ENCODE measurements around the gene CMTM1. TPM values are rescaled to one million over a fixed set of nuclear protein-coding genes. Genes with fewer than 3 reads are reported as not detected.
"Not testable (repeated sequence)": the region's sequence is repeated elsewhere in the genome, so short reads cannot be mapped to it uniquely, and the experiment has no call there.

CMTM1 gene
- total RNA-seq, 1 donor from 2014 or later = 8.1 TPM

GRCh38 chr16:66560107-66560506 is 6.1 kb upstream of the CMTM1 start:
- DNase-seq (no peak), ATAC-seq (no peak)
- Histone ChIP-seq H3K4me1 (peaks cover 20% of the 10 kb centered on the region), H3K36me3 (peaks cover 60% of the 10 kb centered on the region), H3K27ac (no peak overlapping the region), H3K9me3 (no peaks in the 10 kb centered on the region), H3K27me3 (ENCODE audit: low read depth) (no peaks in the 10 kb centered on the region), H3K4me3 (no peak overlapping the region)
- intact Hi-C loops (cut with DNase I) = no loop called here
- TF ChIP-seq, protein P1, sequence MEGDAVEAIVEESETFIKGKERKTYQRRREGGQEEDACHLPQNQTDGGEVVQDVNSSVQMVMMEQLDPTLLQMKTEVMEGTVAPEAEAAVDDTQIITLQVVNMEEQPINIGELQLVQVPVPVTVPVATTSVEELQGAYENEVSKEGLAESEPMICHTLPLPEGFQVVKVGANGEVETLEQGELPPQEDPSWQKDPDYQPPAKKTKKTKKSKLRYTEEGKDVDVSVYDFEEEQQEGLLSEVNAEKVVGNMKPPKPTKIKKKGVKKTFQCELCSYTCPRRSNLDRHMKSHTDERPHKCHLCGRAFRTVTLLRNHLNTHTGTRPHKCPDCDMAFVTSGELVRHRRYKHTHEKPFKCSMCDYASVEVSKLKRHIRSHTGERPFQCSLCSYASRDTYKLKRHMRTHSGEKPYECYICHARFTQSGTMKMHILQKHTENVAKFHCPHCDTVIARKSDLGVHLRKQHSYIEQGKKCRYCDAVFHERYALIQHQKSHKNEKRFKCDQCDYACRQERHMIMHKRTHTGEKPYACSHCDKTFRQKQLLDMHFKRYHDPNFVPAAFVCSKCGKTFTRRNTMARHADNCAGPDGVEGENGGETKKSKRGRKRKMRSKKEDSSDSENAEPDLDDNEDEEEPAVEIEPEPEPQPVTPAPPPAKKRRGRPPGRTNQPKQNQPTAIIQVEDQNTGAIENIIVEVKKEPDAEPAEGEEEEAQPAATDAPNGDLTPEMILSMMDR (IDR thresholded peaks at IDR 0.05) = no peak

- intact Hi-C loops (cut with DNase I) = no loop called here
- TF ChIP-seq, protein P1 (IDR thresholded peaks at IDR 0.05) = no peak
- DNase-seq = no peak
Measured at GRCh38 chr16:66561381-66562080, 4.7 kb upstream of the CMTM1 start.

GRCh38 chr16:66562409-66562808 is 3.8 kb upstream of the CMTM1 start:
- H3K36me3 ChIP-seq = peaks cover 75% of the 10 kb centered on the region

More at GRCh38 chr16:66561381-66562080, 4.7 kb upstream of the CMTM1 start:
- Histone ChIP-seq H3K9me3 (no peaks in the 10 kb centered on the region), H3K4me1 (peaks cover 10% of the 10 kb centered on the region), H3K36me3 (peaks cover 74% of the 10 kb centered on the region), H3K27ac (no peak overlapping the region), H3K4me3 (no peak overlapping the region), H3K27me3 (ENCODE audit: low read depth) (no peaks in the 10 kb centered on the region)
- no peak for ATAC-seq

DNA sequence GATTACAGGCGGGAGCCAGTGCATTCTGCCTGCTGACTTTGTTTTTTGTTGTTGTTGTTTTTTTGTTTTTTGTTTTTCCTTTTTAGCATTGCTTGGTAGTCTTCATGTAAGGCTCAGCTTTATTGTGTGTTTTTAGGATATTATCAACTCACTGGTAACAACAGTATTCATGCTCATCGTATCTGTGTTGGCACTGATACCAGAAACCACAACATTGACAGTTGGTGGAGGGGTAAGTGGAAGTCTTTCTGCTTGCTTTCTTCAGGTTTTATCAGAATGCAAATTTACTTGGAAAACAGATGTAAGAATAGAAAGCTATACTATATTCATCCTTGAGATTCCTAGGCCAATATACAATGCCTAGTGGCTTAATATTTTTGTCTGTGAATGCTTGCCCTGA is 3.3 kb upstream of the CMTM1 start:
- no peak overlapping the region for H3K4me3 ChIP-seq
- intact Hi-C loops (cut with DNase I) = no loop called here
- peaks cover 69% of the 10 kb centered on the region for H3K36me3 ChIP-seq
- no peak for ATAC-seq
- TF ChIP-seq, protein P1 (IDR thresholded peaks at IDR 0.05) = no peak
- H3K4me1 ChIP-seq = peaks cover 6% of the 10 kb centered on the region
- DNase-seq = no peak
- H3K9me3 ChIP-seq = no peaks in the 10 kb centered on the region
- H3K27me3 ChIP-seq (ENCODE audit: low read depth) = no peaks in the 10 kb centered on the region
- H3K27ac ChIP-seq = no peak overlapping the region

More at GRCh38 chr16:66562409-66562808, 3.8 kb upstream of the CMTM1 start:
- Histone ChIP-seq H3K4me3 (no peak overlapping the region), H3K27me3 (ENCODE audit: low read depth) (no peaks in the 10 kb centered on the region), H3K9me3 (no peaks in the 10 kb centered on the region), H3K27ac (no peak overlapping the region), H3K4me1 (peaks cover 6% of the 10 kb centered on the region)
- intact Hi-C loops (cut with DNase I) = no loop called here
- TF ChIP-seq, protein P1 (IDR thresholded peaks at IDR 0.05) = no peak
- DNase-seq = no peak
- ATAC-seq = no peak

DNA sequence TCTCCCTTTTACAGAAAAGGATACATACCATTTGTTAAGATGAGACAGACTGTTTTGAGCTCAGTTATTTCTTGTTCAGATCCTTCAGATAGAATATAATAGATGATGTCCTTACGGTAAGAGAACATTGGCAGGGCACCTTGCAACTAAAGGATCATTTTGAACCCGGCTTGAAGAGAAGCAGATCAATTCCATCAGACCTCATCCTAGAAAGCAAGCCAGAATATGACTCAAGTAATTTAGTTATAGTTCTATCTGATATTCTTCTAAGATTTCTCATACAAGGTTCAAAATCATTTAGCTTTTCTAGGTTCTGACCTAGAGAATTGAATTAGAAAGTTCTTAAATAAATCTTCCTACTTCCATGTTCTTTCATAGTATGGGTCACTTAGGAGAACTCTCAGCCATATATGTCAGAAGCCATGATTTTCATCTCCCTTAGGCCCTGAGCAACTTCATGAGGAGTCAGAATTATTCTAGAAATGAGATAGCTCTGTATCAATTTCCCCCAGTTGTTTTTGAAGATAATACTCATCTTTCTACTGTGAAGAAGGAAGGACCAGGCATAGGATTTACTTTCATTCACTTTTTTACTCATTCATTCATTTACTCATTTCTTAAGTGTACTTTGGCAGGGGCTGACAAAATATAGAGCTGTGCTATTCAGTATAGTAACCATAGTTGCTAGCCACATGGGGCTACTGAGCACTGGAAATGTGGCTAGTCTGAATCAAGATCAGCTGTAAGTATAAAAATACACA is 2.5 kb upstream of the CMTM1 start:
- TF ChIP-seq, protein P1 (IDR thresholded peaks at IDR 0.05) = no peak
- Histone ChIP-seq H3K27ac (no peak overlapping the region), H3K27me3 (ENCODE audit: low read depth) (no peaks in the 10 kb centered on the region), H3K4me1 (peaks cover 6% of the 10 kb centered on the region), H3K9me3 (no peaks in the 10 kb centered on the region), H3K4me3 (no peak overlapping the region), H3K36me3 (peaks cover 61% of the 10 kb centered on the region)
- ATAC-seq = no peak
- DNase-seq = no peak
- intact Hi-C loops (cut with DNase I) = no loop called here

GRCh38 chr16:66567270-66567669 is 1.0 kb downstream of the CMTM1 start:
- intact Hi-C loops (cut with DNase I); H3K27me3 ChIP-seq (ENCODE audit: low read depth); ATAC-seq; H3K9me3 ChIP-seq; H3K4me1 ChIP-seq; H3K4me3 ChIP-seq; H3K27ac ChIP-seq; DNase-seq: not testable (repeated sequence)
- H3K36me3 ChIP-seq = peaks cover 45% of the 10 kb centered on the region

Measured in lower lobe of right lung (tissue), 2 donors.